NT2/D1 (cell line): ENCODE results near the gene TOX3.

Experiments used
- DNase-seq: peaks from one replicate; pipeline ENCODE4 v3.0.0-alpha.2; 2011; ENCODE audit warnings: low read depth, low spot score
- H3K27me3 ChIP-seq: 2 replicates; pipeline ENCODE4 v1.6.0; 2011; ENCODE audit warnings: mild to moderate bottlenecking; ENCODE audit not compliant: insufficient read length, insufficient read depth
- H3K36me3 ChIP-seq: 2 replicates; pipeline ENCODE4 v1.6.1; 2011; ENCODE audit warnings: mild to moderate bottlenecking, low read length, mixed read lengths; ENCODE audit not compliant: insufficient read depth, insufficient read length
- H3K4me1 ChIP-seq: 2 replicates; pipeline ENCODE4 v1.5.1; 2011; ENCODE audit not compliant: insufficient read depth, insufficient read length
- H3K4me3 ChIP-seq: 2 replicates; pipeline ENCODE4 v1.5.1; 2011; ENCODE audit warnings: low read depth; ENCODE audit not compliant: insufficient read length
- H3K9ac ChIP-seq: 2 replicates; pipeline ENCODE4 v1.6.0; 2011; ENCODE audit warnings: low read depth; ENCODE audit not compliant: insufficient read length
- H3K9me3 ChIP-seq: 2 replicates; pipeline ENCODE4 v1.5.1; 2011; ENCODE audit warnings: mild to moderate bottlenecking, low read length; ENCODE audit not compliant: insufficient read depth
- SUZ12 ChIP-seq: IDR thresholded peaks from 2 replicates; pipeline ENCODE4 v1.6.1; 2011; ENCODE audit not compliant: insufficient read length, insufficient read depth; ENCODE audit errors: extremely low read depth
- YY1 ChIP-seq: IDR thresholded peaks from 2 replicates; pipeline ENCODE4 v1.6.1; 2011; ENCODE audit not compliant: insufficient read length, insufficient read depth
- ZNF274 ChIP-seq: IDR thresholded peaks from 2 replicates; pipeline ENCODE4 v1.6.1; 2011; ENCODE audit warnings: mild to moderate bottlenecking, low read depth, low read length

Gene TOX3

GRCh38 chr16:52440248-52440647, 106.7 kb downstream of the TOX3 start:
- no peak for DNase-seq
- H3K36me3 ChIP-seq, result peaks cover 10% of the 10 kb centered on the region
- H3K4me1 ChIP-seq, result no peaks in the 10 kb centered on the region
- TF ChIP-seq YY1 (no peak), ZNF274 (no peak), SUZ12 (no peak)
- H3K9ac ChIP-seq, result no peak overlapping the region
- no peaks in the 10 kb centered on the region for H3K27me3 ChIP-seq
- H3K9me3 ChIP-seq, result no peaks in the 10 kb centered on the region
- no peak overlapping the region for H3K4me3 ChIP-seq

- DNase-seq, result no peak
- no peak overlapping the region for H3K4me3 ChIP-seq
- H3K9ac ChIP-seq, result no peak overlapping the region
- H3K9me3 ChIP-seq, result no peaks in the 10 kb centered on the region
- no peaks in the 10 kb centered on the region for H3K27me3 ChIP-seq
- TF ChIP-seq SUZ12 (no peak), YY1 (no peak), ZNF274 (no peak)
- H3K36me3 ChIP-seq, result peaks cover 10% of the 10 kb centered on the region
- no peaks in the 10 kb centered on the region for H3K4me1 ChIP-seq
Measured at GRCh38 chr16:52439750-52440149, 107.2 kb downstream of the TOX3 start.

GRCh38 chr16:52439171-52439701, 107.7 kb downstream of the TOX3 start:
- no peaks in the 10 kb centered on the region for H3K27me3 ChIP-seq
- H3K9ac ChIP-seq, result no peak overlapping the region
- no peaks in the 10 kb centered on the region for H3K9me3 ChIP-seq
- H3K36me3 ChIP-seq, result peaks cover 10% of the 10 kb centered on the region
- no peaks in the 10 kb centered on the region for H3K4me1 ChIP-seq
- DNase-seq, result no peak
- H3K4me3 ChIP-seq, result no peak overlapping the region
- TF ChIP-seq ZNF274, result no peak
- no peak for TF ChIP-seq SUZ12
- TF ChIP-seq YY1, result no peak

GRCh38 chr16:52437277-52437670, 109.7 kb downstream of the TOX3 start:
- Histone ChIP-seq H3K4me3 (no peak overlapping the region), H3K27me3 (no peaks in the 10 kb centered on the region), H3K4me1 (no peaks in the 10 kb centered on the region), H3K36me3 (peaks cover 10% of the 10 kb centered on the region), H3K9ac (no peak overlapping the region), H3K9me3 (no peaks in the 10 kb centered on the region)
- TF ChIP-seq YY1 (no peak), ZNF274 (no peak), SUZ12 (no peak)
- no peak for DNase-seq

- no peak for DNase-seq
- TF ChIP-seq ZNF274 (no peak), SUZ12 (no peak), YY1 (no peak)
- Histone ChIP-seq H3K27me3 (no peaks in the 10 kb centered on the region), H3K9me3 (no peaks in the 10 kb centered on the region), H3K9ac (no peak overlapping the region), H3K36me3 (peaks cover 10% of the 10 kb centered on the region), H3K4me3 (no peak overlapping the region), H3K4me1 (no peaks in the 10 kb centered on the region)
Measured at GRCh38 chr16:52436339-52437276, 110.3 kb downstream of the TOX3 start.

GRCh38 chr16:52434224-52434623, 112.7 kb downstream of the TOX3 start:
- Histone ChIP-seq H3K27me3 (no peaks in the 10 kb centered on the region), H3K36me3 (peaks cover 4% of the 10 kb centered on the region)

GRCh38 chr16:52433643-52434042, 113.3 kb downstream of the TOX3 start:
- no peak overlapping the region for H3K9ac ChIP-seq
- no peak overlapping the region for H3K4me3 ChIP-seq
- no peak for TF ChIP-seq YY1
- no peak for TF ChIP-seq ZNF274
- TF ChIP-seq SUZ12, result no peak
- H3K36me3 ChIP-seq, result no peaks in the 10 kb centered on the region
- H3K4me1 ChIP-seq, result no peaks in the 10 kb centered on the region
- no peaks in the 10 kb centered on the region for H3K9me3 ChIP-seq
- no peaks in the 10 kb centered on the region for H3K27me3 ChIP-seq
- DNase-seq, result no peak

More at GRCh38 chr16:52434224-52434623, 112.7 kb downstream of the TOX3 start:
- no peak for DNase-seq
- Histone ChIP-seq H3K9ac (no peak overlapping the region), H3K4me1 (no peaks in the 10 kb centered on the region), H3K9me3 (no peaks in the 10 kb centered on the region), H3K4me3 (no peak overlapping the region)
- TF ChIP-seq YY1 (no peak), ZNF274 (no peak)
